ENCODE results near the gene PLOD1.

DNA sequence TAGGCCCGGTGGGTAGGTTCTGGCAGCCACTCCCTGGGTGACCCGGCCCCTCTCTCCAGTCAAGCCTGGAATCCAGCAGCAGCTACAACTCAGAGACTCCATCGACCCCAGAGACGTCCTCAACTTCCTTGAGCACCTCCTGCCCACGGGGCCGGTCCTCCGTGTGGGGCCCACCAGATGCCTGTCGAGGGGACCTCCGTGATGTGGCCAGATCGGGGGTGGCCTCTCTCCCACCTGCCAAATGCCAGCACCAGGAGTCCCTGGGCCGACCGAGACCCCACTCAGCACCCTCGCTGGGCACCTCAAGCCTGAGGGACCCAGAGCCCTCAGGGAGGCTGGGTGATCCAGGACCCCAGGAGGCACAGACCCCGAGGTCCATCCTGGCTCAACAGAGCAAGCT lies 87.5 kb downstream of the PLOD1 start:
- TF ChIP-seq, protein P1, sequence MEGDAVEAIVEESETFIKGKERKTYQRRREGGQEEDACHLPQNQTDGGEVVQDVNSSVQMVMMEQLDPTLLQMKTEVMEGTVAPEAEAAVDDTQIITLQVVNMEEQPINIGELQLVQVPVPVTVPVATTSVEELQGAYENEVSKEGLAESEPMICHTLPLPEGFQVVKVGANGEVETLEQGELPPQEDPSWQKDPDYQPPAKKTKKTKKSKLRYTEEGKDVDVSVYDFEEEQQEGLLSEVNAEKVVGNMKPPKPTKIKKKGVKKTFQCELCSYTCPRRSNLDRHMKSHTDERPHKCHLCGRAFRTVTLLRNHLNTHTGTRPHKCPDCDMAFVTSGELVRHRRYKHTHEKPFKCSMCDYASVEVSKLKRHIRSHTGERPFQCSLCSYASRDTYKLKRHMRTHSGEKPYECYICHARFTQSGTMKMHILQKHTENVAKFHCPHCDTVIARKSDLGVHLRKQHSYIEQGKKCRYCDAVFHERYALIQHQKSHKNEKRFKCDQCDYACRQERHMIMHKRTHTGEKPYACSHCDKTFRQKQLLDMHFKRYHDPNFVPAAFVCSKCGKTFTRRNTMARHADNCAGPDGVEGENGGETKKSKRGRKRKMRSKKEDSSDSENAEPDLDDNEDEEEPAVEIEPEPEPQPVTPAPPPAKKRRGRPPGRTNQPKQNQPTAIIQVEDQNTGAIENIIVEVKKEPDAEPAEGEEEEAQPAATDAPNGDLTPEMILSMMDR (IDR thresholded peaks at IDR 0.05): no peak
- TF ChIP-seq ZFX (IDR thresholded peaks at IDR 0.05; ENCODE audit: borderline replicate concordance): no peak

Data from 22Rv1 (cell line).